ENCODE data around the gene SLC25A47.
"Not testable (repeated sequence)": the region's sequence is repeated elsewhere in the genome, so short reads cannot be mapped to it uniquely, and the experiment has no call there.

The SLC25A47 gene

DNA sequence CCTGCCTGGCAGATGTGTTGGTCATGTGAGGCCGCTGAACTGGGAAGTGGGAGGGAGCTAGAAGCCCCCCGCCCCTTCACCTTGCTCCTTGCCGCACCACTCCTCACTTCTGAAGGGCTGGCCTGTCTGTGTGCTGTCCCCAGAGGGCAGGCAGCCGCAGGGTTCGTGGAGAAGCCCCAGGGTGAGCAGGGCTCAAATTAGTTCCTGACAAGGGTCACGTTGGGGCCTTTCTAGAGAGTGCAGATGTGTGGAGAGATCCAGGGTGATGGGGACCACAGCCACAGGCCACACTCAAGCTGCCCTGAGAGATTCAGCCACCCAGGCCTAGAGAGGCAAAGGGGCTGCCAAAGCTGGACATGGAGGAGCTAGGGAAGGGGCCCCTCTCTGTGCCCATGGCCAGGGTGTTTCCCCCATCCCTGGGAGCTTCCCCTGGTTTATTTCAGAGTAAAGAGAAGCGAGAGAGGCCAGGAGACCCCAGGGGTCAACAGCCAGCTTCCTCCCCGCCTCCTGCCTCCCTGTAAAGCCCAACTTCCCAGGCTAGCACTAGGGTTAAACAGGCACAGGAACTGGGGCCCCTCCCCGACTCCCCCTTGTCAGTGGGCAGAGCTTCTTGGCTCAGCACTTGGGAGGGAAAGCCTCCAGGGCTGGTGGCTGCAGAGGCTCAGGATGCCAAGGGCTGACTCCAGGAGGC is 33.1 kb upstream of the SLC25A47 start:
- DNase-seq (ENCODE audit: low read depth), result no peak

DNA sequence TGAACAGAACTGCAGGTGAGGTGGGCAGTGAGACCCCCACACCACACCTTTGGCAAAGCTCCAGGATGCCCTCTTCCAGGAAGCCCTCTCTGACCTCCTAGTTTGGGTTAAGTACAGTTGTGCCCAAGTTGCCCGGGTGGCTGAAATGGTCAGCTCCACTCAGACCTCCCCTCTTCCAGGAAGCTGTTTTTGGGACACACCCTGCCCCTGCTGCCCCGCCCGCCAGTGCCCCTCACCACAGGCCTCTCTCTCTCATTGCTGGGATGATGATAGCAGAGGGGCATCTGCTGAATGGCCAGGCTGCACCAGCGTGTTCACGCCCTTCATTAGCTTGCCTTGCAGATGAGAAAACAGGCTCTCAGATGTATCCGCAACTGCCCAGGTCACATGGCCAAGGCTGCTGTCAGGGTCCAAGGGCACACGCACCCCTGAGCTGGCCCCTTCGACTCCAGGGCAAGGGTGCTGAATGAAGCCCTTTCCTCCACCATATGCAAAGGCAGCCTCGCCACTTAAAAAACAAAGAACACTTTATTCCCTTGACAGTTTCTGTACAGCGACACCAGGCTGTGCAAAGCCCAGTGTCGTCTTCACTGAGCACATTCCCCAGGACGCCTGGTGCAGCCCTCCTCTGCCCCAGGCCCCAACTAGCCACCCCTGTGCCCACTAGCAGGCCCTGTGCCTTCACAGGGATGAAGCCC is 32.4 kb upstream of the SLC25A47 start:
- no peak for DNase-seq (ENCODE audit: low read depth)

DNA sequence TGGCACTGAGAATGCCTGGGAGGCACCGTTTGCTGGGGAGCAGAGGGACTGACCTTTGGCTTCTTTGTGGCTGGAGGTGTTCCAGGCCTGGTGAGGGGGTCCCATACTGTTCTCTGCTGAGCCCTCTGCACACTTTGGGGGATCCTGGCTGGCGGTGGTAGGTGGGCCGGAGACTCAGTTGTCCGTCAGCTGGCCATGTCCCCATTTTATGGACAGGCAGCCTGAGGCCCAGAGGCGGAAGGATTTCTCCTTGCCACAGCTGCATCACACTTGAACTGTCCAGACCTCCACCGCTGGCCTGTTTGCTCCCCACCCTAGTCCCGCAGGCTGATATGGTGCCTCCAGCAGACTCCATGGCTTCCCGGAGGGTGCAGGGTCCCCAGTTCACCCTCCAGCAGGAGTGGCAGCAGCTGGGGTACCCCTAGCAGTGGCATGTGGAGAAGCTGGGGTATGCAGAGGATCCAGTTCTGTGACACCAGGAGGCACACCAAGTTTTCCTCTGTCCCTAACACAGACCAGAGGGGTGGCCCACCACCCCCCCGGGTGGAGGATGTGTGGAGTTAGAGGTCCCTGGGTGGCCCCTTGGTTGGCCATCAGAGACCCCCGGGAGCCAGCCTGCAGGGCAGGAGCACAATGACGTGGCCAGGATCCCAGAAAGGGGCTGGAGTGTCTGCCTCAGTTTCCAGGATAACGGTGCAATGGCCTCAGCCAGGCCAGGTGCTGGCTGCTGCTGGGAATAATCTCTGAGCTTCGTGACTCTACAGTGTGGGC is 31.6 kb upstream of the SLC25A47 start:
- DNase-seq (ENCODE audit: low read depth), result no peak

DNA sequence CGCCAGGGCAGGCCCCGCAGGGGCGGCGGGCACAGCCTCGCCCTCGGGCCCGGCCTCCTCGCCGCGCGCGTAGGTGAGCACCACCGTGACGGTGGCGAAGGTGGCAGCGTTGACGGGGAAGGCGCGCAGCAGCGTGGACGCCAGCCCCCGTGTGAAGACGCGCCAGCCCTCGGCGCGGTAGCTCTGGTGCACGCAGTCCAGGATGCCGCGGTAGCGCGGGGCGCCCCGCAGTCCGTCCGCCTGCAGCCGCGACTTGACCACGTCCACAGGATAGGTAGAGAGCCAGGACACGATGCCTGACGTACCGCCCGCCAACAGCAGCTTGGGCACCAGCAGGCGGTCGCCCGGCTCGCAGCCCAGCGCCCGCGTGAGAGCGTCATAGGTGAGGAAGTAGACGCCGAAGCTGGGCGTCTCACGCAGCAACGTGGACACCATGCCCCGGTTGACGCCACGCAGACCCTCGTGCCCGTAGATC is 30.8 kb upstream of the SLC25A47 start:
- DNase-seq (ENCODE audit: low read depth), result no peak

DNA sequence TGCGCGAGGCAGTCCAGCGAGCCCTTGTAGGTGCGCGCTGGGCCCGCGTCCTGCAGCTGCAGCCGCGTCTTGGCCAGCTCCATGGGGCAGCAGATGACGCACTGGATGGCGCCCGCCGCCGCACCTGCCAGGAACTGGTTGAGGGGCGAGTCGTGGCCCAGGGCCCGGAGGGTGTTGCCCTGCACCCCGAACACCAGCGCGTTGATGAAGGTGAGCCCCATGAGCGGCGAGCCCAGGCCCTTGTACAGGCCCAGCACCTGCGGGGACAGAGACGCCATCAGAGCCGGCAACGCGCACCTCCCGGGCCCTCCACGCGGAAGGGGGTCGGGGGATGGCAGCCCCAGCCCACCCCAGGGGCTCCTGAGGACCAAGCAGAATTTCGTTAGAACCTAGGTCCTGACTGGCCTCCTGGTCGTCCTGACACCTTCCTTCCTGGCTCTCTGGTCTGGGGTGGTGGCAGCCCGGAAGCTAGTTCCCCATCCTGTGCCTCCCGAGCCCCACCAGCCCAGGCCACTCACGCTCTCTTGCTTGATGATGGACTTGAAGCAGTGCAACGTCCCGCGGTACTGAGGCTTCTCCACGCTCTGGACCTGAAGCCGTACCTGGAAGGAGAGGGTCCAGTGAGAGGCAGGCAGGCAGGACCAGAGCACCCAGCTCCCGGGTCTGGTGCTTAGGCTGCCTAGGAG is 30.2 kb upstream of the SLC25A47 start:
- DNase-seq (ENCODE audit: low read depth), result no peak

DNA sequence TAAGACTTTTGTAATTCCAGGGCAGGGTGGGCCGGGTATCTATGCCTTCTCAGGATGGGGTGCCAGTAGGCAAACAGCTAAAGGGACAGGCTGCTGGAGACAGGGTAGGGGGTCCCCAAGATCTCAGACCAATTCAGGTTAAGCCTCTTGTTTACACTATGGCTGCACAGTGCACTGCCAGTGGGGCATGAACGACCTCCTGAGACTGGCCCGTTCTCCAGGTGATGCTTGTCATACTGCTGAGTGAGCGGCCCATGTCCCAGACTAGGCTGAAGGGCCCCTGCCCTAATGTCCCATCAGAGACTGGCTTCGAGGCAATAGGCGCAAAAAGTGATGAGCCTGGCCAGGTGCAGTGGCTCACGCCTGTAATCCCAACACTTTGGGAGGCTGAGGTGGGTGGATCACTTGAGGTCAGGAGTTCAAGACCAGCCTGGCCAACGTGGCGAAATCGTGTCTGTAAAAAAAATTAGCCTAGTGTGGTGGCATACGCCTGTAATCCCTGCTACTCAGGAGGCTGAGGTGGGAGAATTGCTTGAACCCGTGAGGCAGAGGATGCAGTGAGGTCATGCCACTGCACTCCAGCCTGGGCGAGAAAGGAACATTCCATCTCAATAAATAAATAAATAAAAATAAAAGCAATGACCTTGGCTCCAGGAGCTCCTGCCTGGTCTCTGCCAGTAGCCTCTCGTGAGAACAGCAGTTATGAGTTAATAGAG is 29.5 kb upstream of the SLC25A47 start:
- DNase-seq (ENCODE audit: low read depth), result no peak

DNA sequence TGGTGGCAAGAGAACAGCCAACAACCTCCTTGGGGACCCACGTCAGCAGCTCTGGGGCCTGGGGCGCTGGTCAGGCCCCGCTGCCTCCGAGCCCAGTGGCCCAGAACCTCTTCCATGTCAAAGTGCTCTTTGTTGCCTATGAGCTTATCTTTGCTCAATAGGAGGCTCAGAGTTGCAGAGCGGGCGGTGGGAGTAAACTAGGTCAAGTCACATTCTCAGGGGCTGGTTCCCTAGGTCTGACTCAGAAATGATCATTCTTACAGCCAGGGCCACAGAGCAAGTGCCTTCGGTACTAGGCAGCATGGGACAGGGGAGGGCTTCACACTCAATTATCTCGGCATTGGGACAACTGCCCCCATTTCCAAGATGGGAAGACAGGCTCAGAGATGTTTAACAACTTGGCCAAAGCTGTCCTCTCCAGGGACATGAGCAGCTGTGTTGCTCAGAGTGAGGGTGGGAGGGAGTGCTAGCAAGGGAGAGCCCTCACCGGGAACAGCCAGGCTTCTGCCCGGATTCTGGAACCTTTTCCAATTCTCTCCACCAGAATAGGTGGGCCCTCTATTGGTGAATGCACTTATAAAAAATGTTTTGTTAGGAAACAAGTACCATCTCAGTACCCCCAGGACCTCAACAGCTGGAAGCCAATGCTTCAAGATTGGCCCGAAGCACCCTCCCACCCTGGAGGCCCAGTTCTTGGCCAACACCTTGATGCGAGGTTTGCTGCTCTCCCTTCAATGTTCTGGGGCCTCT is 28.8 kb upstream of the SLC25A47 start:
- no peak for DNase-seq (ENCODE audit: low read depth)

DNA sequence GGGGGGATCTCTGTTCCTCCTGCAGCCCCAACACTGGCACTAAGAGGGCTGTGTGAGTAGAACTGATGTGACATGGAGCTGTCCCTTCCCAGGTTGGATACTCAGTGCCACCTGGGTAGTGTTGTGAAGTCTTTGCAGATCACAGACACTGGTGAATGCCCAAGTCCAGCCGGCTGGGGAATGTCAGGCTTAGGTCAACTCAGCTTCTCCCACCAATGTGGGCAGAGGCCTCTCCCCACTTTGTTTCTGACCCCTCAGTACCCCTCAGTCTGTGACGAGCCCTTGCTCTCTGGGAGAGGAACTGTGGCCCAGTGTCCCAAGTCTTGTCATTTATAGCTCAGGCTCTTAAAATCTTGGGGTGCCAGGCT is 28.2 kb upstream of the SLC25A47 start:
- no peak for DNase-seq (ENCODE audit: low read depth)

DNA sequence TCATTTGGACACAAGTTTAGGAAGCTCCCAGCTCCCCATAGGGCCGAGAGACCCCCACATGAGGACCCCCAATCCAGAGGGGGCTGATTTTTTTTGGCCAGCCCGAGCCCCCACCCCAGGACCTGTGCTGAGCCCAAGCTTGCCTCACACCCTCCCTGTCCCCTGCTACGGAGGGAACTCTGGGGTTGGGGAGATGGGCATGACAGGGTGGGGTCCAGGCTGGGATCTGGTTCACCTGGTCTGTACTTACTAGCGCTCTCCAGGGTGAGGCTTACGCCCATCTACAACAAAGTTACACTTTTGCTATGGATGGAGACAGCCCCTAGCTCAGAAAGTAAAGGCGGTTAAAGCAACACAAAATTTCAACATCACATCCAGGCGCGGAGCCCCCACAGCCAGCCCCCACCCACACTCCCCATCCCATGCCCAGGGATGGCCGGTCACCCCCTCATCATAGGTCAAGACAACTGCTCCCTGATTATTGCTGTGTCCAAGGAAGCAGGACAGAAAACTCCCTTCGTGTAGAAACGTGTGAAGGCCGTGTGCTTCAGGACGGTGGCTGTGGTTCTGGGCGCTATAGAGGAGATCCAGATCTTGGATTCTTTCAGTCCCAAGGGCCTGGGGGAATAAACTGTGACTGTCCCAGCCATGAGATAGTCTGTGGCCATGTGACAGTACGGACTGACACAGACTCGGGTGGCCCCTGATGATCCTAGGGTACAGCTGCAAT is 27.6 kb upstream of the SLC25A47 start:
- DNase-seq (ENCODE audit: low read depth), result no peak

DNA sequence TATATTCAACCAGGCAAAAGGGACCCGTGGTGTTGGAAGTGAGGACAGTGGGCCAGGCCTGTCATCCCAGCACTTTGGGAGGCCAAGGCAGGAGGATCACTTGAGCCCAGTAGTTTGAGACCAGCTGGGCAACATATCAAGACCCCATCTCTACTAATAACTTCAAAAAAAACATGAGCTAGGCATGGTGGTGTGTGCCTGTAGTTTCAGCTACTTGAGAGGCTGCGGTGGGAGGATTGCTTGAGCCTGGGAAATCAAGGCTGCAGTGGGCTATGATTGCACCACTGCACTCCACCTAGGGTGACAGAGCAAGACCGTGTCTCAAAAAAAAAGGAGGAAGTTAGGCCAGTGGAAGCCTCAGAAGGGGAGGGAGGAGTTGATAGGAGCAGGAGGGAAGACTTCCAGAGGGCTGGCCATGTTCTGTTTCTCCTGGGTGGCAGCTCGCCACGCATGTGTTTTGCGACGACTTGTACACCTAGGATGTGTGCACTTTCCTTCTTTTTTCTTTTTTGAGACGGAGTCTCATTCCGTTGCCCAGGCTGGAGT is 27.0 kb upstream of the SLC25A47 start:
- no peak for DNase-seq (ENCODE audit: low read depth)

DNA sequence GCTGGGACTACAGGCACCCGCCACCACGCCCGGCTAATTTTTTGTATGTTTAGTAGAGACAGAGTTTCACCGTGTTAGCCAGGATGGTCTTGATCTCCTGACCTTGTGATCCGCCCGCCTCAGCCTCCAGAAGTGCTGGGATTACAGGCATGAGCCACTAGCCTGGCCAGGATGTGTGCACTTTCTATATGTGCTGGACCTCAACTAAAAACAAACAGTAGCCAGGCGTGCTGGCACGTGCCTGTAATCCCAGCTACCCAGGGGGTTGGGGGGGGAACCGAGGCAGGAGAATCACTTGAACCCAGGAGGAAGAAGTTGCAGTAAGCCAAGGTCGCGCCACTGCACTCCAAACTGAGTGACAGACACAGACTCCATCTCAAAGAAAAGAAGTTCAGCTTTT is 26.4 kb upstream of the SLC25A47 start:
- not testable (repeated sequence) for DNase-seq (ENCODE audit: low read depth)

DNA sequence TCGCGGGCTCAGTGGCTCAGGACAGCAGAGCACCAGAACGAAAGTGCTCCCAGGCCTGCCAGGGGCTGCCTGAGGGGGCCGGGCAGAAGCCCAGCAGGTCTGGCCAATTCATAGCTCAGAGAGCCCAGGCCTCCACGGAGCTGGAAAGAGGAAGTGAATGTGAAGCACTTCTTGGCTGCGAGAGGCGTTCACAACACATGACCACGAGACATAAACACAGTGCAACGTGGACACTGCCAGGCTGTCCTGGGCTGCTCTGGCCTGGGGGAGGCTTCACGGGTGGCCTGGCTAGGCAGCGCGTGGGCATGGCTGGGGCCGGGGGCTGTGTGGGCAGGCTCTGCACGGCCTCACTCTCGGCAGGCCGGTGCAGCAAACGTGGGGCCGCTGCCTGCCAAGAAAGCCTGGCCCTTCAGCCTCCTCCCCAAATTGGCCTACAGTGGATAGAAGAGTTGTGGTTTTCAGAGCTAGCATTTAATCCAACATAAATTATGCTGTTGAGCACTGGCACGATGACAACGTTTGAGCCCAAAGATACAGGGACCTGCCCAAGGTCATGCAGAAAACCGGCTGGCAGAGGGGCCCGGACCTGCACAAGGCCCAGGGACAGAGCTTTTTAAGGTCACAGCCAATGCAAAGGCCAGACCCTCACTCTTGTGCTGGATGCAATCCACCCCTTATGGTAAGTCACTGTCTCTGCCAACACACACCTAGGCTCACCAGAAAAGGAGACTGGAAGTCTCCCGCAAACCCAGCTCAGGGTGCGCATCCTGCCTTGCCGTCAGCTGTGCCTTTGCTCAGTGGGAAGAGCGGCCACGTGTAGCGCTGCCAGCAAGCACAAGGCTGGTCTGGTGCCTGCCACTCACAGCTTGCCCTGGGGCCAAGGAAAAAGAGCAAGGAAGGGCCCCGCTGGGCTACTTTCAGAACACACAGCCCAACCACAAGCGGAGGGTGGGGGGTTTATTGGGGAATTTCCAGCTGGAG is 25.5 kb upstream of the SLC25A47 start:
- no peak for DNase-seq (ENCODE audit: low read depth)

DNA sequence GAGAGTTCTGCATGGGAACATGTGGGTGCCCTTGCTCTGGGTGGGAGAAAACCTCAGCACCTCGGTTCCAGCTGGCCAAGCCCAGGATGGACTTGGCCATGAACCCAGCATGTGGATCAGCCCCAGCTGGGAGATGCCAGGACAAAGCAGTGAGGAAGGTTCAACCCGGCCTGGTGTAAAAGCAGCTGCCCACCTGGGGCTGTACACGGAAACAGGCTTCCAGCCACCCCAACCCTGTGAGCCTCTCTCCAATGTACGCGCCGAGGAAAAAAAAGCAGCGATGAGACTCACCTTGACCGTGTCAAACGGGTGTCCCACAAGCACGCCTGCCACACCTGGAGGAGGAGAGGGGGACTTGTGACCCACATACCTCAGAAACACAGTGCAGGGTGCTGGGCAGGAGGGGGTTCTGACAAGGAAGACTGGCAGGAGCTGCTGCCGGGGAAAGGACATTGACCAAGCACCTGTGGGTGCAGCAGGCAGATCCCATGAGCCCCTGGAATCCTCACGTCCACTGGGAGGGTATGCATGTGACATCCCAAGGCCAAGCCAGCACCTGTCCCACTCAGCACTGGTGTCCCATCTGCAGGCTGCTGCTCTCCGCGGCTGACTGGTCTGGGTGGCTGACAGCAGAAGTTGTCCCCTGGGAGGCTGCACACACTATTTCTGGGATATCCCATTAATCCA is 24.4 kb upstream of the SLC25A47 start:
- DNase-seq (ENCODE audit: low read depth), result no peak

DNA sequence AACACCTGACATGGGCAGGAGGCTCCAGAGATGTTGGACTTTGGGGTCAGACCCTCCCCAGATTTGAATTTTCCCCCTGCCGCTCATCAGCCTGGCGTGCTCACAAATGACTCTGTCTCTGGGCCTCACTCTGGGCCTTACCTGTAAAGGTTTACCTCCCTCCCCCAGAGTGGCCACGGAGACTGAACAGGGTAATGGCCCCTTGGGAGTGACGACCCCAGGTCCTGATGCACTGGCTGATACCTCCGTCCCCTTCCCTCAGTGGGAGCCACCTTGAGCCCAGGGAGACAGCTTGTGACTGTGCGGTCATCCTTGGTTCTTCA is 23.9 kb upstream of the SLC25A47 start:
- DNase-seq (ENCODE audit: low read depth), result no peak

DNA sequence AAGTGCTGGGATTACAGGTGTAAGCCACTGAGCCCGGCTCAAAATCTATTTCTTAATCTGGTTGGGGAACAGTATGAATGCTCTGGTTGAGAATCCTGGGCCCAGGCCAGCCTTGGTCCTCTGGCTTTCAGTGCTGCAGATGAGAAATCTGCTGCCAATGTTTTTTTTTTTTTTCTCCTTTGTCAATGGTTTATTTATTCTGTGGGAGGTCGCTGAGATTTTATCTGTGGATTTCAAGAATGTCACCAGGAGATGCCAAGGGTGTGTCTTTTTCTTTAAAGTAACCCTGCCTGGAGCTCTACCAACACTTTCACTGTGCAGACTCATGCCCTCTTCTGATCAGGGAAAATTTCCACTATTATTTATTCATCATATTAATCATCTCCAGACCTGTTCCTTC is 20.5 kb upstream of the SLC25A47 start:
- no peak for DNase-seq (ENCODE audit: low read depth)

DNA sequence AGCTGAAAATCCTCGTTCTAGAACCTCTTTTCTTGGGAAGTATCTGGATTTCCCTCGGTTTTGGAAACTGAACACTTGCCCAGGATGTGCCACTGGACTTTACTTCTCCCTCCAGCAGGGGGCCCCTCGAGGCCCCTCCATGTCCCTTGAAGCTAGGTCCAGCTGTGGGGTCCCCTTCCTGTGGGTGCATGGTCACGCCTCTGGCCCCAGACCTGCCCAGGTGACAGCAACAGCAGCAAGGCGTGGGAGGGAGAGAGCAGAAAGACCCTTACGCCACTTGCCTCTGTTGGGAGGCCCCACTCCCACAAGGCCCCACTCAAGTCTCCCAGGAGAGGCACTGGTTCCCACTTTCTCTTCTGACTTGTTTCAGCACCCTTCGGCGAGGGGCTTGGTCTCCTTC is 20.0 kb upstream of the SLC25A47 start:
- no peak for DNase-seq (ENCODE audit: low read depth)

DNA sequence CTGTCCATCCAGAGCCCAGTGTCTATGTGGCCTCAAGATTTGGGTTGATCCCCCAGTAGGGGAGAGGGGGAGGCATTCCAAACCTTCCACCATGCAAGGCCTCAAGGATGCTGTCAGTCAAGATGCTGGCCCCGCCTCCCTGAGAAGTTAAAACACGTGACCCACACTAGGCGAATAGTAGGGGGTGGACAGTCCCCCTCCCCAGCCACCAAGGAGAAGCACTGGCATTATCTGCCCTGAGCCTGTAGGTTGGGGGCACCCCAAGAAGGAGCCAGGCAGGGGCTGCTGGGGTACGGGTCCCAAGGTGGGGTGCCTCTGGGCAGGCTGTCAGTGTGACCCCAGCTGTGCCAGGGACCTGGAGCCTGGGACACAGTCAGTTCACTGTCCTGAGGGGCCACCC is 19.2 kb upstream of the SLC25A47 start:
- no peak for DNase-seq (ENCODE audit: low read depth)

DNA sequence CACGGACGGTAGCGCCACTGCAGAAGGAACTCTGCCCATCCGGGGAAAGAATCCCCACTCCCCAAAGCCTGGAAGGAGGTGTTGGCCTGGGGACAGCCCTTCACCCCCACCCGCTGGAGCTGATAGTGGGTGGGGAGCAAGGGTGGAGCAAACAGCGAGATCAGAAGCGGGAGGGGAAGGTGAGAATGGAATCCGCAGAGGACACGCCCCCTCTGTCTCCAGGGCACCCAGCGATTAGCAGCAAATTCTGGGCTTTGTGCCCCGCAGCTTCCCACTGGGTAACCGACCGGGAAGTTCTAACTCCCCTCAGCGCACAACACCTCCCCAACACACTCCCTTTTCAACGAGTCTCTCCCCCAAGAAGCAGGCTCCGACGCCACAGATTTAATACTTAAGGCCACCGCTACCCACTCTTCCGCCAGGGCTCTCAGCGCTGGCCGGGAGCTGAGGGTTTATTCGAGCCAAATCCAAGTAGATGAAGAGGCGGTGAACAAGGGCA is 18.3 kb upstream of the SLC25A47 start:
- no peak for DNase-seq (ENCODE audit: low read depth)
